ENCODE data around the gene BRIP1. TPM values are rescaled to one million over a fixed set of nuclear protein-coding genes. Genes with fewer than 3 reads are reported as not detected.

Gene BRIP1
- total RNA-seq, 1 experiment from 2014 or later: 13.8 TPM

DNA sequence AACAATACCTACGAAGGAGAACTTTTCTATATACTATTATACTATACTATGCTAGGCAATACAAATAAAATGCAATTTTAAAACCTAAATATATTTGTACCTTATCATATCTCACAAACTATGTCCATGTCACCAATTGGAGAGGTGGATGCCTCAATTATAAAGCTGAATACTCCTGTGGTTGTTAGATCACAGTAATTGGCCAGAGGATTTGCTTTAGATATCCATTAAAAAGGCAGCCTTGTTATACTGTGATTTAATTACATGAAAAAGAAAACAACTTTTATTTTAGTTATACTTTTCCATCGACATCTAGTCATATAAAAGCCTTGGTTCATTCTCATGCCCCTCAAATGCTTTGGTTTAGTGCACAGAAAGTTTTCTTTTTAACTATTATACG is 129.3 kb downstream of the BRIP1 start:
- Mint-ChIP-seq H3K4me1 (no peaks in the 10 kb centered on the region), H3K36me3 (peaks cover 25% of the 10 kb centered on the region), H3K27me3 (ENCODE audit: low read depth) (no peaks in the 10 kb centered on the region), H3K9me3 (peaks cover 21% of the 10 kb centered on the region), H3K27ac (no peak overlapping the region), H3K4me3 (no peak overlapping the region)
- TF ChIP-seq, protein P1, sequence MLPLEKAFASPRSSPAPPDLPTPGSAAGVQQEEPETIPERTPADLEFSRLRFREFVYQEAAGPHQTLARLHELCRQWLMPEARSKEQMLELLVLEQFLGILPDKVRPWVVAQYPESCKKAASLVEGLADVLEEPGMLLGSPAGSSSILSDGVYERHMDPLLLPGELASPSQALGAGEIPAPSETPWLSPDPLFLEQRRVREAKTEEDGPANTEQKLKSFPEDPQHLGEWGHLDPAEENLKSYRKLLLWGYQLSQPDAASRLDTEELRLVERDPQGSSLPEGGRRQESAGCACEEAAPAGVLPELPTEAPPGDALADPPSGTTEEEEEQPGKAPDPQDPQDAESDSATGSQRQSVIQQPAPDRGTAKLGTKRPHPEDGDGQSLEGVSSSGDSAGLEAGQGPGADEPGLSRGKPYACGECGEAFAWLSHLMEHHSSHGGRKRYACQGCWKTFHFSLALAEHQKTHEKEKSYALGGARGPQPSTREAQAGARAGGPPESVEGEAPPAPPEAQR (CRISPR knock-in tag; IDR thresholded peaks at IDR 0.05): no peak
- TF ChIP-seq CREB1 (CRISPR knock-in tag; IDR thresholded peaks at IDR 0.05) (no peak), JUN (CRISPR knock-in tag; IDR thresholded peaks at IDR 0.05) (no peak), RORB (CRISPR knock-in tag; IDR thresholded peaks at IDR 0.05) (no peak), ZNF317 (CRISPR knock-in tag; IDR thresholded peaks at IDR 0.05; ENCODE audit: borderline replicate concordance, low read depth) (no peak), NR1H2 (CRISPR knock-in tag; IDR thresholded peaks at IDR 0.05) (no peak), NR2C2 (CRISPR knock-in tag; IDR thresholded peaks at IDR 0.05) (no peak)
- TF ChIP-seq, protein P2, sequence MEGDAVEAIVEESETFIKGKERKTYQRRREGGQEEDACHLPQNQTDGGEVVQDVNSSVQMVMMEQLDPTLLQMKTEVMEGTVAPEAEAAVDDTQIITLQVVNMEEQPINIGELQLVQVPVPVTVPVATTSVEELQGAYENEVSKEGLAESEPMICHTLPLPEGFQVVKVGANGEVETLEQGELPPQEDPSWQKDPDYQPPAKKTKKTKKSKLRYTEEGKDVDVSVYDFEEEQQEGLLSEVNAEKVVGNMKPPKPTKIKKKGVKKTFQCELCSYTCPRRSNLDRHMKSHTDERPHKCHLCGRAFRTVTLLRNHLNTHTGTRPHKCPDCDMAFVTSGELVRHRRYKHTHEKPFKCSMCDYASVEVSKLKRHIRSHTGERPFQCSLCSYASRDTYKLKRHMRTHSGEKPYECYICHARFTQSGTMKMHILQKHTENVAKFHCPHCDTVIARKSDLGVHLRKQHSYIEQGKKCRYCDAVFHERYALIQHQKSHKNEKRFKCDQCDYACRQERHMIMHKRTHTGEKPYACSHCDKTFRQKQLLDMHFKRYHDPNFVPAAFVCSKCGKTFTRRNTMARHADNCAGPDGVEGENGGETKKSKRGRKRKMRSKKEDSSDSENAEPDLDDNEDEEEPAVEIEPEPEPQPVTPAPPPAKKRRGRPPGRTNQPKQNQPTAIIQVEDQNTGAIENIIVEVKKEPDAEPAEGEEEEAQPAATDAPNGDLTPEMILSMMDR (IDR thresholded peaks at IDR 0.05): no peak
- TF ChIP-seq, protein P3, sequence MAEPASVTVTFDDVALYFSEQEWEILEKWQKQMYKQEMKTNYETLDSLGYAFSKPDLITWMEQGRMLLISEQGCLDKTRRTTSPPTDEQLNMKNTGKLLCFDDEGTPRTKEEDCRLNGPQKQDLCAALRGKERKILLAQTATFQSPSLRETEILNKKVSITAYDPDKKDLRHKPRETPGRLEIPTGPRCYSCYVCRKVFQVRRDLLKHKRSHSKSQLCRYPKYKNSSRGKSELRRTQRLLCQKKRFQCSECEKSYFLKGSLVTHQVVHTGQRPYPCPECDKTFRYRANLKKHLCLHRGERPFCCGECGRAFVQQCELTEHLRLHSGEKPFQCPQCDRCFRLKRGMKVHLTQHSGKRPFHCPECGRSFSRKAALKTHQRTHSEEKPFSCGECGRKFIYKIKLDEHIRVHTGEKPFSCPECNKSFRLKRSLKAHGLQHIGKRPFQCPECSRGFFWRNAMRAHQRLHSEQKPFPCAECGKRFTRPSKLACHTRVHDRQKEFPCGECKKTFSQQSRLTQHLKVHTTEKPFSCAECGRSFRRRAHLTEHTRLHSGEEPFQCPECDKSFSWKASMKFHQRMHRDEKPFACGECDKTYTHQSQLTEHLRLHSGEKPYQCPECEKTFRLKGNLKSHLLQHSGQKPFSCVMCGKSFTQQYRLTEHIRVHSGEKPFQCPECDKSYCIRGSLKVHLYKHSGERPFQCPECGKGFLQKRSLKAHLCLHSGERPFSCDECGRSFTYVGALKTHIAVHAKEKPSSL (CRISPR knock-in tag; conservative IDR thresholded peaks at IDR 0.05): no peak
- POLR2A ChIA-PET: no interaction called here
- ATAC-seq (no peak), DNase-seq (ENCODE audit: low spot score) (no peak)
- CTCF ChIA-PET: no interaction called here

DNA sequence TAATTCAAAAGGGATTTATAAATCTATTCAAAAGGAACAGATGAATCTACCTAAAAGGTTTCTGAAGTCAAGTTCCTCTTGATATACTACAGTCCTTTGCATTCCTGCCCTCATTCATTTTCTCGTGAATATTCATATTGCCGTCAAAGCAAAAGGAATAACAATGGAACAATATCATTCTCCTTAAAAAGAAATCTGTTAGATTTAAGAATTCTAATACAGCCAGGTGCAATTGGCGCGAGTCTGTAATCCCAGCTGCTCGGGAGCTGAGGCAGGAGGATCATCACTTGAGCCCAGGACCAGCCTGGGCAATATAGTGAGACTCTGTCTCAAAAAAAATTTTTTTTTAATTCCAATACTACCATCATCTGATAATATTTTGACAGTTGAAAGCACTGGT is 130.3 kb downstream of the BRIP1 start:
- H3K4me1 Mint-ChIP-seq: no peaks in the 10 kb centered on the region
- no peak overlapping the region for H3K4me3 Mint-ChIP-seq
- H3K9me3 Mint-ChIP-seq: peaks cover 17% of the 10 kb centered on the region
- DNase-seq (ENCODE audit: low spot score) (no peak), ATAC-seq (no peak)
- H3K27me3 Mint-ChIP-seq (ENCODE audit: low read depth): no peaks in the 10 kb centered on the region
- CTCF ChIA-PET: no interaction called here
- H3K27ac Mint-ChIP-seq: peak overlapping the region; percentile 33; the same call in 1 of the 2 replicates
- peaks cover 19% of the 10 kb centered on the region for H3K36me3 Mint-ChIP-seq
- POLR2A ChIA-PET: no interaction called here
- TF ChIP-seq JAZF1 (CRISPR knock-in tag; IDR thresholded peaks at IDR 0.05) (no peak), ZNF219 (CRISPR knock-in tag; IDR thresholded peaks at IDR 0.05; ENCODE audit: borderline replicate concordance) (no peak), SMAD3 (CRISPR knock-in tag; IDR thresholded peaks at IDR 0.05; ENCODE audit: borderline replicate concordance) (no peak), ESRRA (CRISPR knock-in tag; IDR thresholded peaks at IDR 0.05; ENCODE audit: borderline replicate concordance) (no peak), NR2C2 (CRISPR knock-in tag; IDR thresholded peaks at IDR 0.05) (no peak), ZNF396 (CRISPR knock-in tag; IDR thresholded peaks at IDR 0.05; ENCODE audit: borderline replicate concordance) (no peak), MYBL2 (CRISPR knock-in tag; IDR thresholded peaks at IDR 0.05) (no peak), ZBTB21 (CRISPR knock-in tag; IDR thresholded peaks at IDR 0.05; ENCODE audit: borderline replicate concordance) (no peak), ZNF423 (CRISPR knock-in tag; IDR thresholded peaks at IDR 0.05) (no peak), SOX15 (CRISPR knock-in tag; IDR thresholded peaks at IDR 0.05) (no peak), ZNF121 (CRISPR knock-in tag; IDR thresholded peaks at IDR 0.05) (no peak)
- TF ChIP-seq, protein P4, sequence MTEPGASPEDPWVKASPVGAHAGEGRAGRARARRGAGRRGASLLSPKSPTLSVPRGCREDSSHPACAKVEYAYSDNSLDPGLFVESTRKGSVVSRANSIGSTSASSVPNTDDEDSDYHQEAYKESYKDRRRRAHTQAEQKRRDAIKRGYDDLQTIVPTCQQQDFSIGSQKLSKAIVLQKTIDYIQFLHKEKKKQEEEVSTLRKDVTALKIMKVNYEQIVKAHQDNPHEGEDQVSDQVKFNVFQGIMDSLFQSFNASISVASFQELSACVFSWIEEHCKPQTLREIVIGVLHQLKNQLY (CRISPR knock-in tag; IDR thresholded peaks at IDR 0.05): no peak
- TF ChIP-seq, protein P5, sequence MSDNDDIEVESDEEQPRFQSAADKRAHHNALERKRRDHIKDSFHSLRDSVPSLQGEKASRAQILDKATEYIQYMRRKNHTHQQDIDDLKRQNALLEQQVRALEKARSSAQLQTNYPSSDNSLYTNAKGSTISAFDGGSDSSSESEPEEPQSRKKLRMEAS (CRISPR knock-in tag; IDR thresholded peaks at IDR 0.05): no peak
- TF ChIP-seq, protein P6, sequence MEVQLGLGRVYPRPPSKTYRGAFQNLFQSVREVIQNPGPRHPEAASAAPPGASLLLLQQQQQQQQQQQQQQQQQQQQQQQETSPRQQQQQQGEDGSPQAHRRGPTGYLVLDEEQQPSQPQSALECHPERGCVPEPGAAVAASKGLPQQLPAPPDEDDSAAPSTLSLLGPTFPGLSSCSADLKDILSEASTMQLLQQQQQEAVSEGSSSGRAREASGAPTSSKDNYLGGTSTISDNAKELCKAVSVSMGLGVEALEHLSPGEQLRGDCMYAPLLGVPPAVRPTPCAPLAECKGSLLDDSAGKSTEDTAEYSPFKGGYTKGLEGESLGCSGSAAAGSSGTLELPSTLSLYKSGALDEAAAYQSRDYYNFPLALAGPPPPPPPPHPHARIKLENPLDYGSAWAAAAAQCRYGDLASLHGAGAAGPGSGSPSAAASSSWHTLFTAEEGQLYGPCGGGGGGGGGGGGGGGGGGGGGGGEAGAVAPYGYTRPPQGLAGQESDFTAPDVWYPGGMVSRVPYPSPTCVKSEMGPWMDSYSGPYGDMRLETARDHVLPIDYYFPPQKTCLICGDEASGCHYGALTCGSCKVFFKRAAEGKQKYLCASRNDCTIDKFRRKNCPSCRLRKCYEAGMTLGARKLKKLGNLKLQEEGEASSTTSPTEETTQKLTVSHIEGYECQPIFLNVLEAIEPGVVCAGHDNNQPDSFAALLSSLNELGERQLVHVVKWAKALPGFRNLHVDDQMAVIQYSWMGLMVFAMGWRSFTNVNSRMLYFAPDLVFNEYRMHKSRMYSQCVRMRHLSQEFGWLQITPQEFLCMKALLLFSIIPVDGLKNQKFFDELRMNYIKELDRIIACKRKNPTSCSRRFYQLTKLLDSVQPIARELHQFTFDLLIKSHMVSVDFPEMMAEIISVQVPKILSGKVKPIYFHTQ (CRISPR knock-in tag; IDR thresholded peaks at IDR 0.05): no peak
- TF ChIP-seq, protein P7, sequence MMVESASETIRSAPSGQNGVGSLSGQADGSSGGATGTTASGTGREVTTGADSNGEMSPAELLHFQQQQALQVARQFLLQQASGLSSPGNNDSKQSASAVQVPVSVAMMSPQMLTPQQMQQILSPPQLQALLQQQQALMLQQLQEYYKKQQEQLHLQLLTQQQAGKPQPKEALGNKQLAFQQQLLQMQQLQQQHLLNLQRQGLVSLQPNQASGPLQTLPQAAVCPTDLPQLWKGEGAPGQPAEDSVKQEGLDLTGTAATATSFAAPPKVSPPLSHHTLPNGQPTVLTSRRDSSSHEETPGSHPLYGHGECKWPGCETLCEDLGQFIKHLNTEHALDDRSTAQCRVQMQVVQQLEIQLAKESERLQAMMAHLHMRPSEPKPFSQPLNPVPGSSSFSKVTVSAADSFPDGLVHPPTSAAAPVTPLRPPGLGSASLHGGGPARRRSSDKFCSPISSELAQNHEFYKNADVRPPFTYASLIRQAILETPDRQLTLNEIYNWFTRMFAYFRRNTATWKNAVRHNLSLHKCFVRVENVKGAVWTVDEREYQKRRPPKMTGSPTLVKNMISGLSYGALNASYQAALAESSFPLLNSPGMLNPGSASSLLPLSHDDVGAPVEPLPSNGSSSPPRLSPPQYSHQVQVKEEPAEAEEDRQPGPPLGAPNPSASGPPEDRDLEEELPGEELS (CRISPR knock-in tag; IDR thresholded peaks at IDR 0.05): no peak
- TF ChIP-seq, protein P8, sequence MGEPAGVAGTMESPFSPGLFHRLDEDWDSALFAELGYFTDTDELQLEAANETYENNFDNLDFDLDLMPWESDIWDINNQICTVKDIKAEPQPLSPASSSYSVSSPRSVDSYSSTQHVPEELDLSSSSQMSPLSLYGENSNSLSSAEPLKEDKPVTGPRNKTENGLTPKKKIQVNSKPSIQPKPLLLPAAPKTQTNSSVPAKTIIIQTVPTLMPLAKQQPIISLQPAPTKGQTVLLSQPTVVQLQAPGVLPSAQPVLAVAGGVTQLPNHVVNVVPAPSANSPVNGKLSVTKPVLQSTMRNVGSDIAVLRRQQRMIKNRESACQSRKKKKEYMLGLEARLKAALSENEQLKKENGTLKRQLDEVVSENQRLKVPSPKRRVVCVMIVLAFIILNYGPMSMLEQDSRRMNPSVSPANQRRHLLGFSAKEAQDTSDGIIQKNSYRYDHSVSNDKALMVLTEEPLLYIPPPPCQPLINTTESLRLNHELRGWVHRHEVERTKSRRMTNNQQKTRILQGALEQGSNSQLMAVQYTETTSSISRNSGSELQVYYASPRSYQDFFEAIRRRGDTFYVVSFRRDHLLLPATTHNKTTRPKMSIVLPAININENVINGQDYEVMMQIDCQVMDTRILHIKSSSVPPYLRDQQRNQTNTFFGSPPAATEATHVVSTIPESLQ (CRISPR knock-in tag; IDR thresholded peaks at IDR 0.05): no peak
